ENCODE measurements around the gene FMO3.

Gene FMO3

DNA sequence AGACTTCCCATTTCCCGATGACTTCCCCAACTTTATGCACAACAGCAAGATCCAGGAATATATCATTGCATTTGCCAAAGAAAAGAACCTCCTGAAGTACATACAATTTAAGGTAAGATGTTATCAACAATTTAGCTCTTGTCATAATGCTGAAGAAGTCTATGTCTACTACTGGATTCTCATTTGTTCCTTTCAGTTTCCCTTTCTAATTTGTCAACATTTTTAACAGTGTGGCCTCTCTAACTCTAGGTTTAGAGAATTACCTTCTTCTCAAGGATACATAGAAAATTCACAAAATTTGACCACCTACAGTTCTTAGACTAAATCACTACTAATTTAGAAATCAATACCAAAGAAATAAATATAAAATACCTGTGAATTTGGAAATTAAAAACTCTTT is 13.2 kb downstream of the FMO3 start:
- no peaks in the 10 kb centered on the region for H3K36me3 ChIP-seq (replicated peaks)
- H3K4me1 ChIP-seq = no peaks in the 10 kb centered on the region
- H3K4me3 ChIP-seq = no peak overlapping the region
- no peaks in the 10 kb centered on the region for H3K9me3 ChIP-seq
- in situ Hi-C loops (cut with MboI; ENCODE audit: low sequenced_read_pairs) = no loop called here
- no peak for DNase-seq (ENCODE audit: low spot score in 2 of 2)
- 0 out of 2 replicates have a peak, but pooled peaks cover under 1% of the 10 kb centered on the region for H3K27me3 ChIP-seq (ENCODE audit: low read depth)

DNA sequence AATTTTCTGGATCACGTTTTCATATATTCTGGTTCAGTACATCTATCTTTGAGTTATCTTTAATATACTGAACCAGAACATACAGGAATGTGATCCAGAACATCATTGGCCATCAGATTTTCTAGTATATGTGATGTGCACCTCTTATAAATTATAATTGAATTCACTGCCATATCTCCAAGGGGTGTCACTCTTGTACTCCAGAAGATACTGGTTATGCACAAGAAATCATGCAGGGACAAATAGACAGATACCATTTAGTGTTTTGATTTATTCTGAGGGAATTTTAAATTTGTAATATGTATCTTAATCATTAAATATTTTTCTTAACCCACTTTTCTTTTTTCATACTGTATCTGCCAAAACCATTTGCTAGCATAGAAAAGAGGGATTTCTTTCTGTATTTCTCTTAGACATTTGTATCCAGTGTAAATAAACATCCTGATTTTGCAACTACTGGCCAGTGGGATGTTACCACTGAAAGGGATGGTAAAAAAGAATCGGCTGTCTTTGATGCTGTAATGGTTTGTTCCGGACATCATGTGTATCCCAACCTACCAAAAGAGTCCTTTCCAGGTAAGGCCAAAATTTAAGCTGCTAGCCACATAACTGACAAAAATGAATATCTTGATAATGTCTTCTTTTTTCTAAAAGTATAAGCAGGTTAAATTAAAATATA is 16.7 kb downstream of the FMO3 start:
- no peak for DNase-seq (ENCODE audit: low spot score in 2 of 2)
- Histone ChIP-seq H3K36me3 (replicated peaks) (no peaks in the 10 kb centered on the region), H3K4me3 (no peak overlapping the region), H3K4me1 (no peaks in the 10 kb centered on the region), H3K27me3 (ENCODE audit: low read depth) (peaks cover 5% of the 10 kb centered on the region; the same call in 1 of the 2 replicates), H3K9me3 (no peaks in the 10 kb centered on the region)
- in situ Hi-C loops (cut with MboI; ENCODE audit: low sequenced_read_pairs) = no loop called here

DNA sequence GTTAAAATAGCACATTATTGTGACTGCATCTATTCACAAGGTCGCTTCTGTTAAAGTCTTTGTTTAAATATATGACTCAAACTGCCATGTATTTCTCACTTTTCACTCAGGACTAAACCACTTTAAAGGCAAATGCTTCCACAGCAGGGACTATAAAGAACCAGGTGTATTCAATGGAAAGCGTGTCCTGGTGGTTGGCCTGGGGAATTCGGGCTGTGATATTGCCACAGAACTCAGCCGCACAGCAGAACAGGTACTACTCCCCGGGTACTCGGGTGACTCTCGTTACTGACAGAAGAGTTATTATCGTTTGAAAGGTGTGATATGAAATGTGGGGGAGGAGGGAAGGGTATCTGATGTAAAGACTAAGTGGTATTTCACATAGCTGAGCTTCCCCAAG is 17.3 kb downstream of the FMO3 start:
- in situ Hi-C loops (cut with MboI; ENCODE audit: low sequenced_read_pairs) = no loop called here
- no peak for DNase-seq (ENCODE audit: low spot score in 2 of 2)
- H3K4me3 ChIP-seq = no peak overlapping the region
- H3K4me1 ChIP-seq = no peaks in the 10 kb centered on the region
- H3K36me3 ChIP-seq (replicated peaks) = no peaks in the 10 kb centered on the region
- no peaks in the 10 kb centered on the region for H3K9me3 ChIP-seq
- H3K27me3 ChIP-seq (ENCODE audit: low read depth) = peaks cover 5% of the 10 kb centered on the region; the same call in 1 of the 2 replicates

DNA sequence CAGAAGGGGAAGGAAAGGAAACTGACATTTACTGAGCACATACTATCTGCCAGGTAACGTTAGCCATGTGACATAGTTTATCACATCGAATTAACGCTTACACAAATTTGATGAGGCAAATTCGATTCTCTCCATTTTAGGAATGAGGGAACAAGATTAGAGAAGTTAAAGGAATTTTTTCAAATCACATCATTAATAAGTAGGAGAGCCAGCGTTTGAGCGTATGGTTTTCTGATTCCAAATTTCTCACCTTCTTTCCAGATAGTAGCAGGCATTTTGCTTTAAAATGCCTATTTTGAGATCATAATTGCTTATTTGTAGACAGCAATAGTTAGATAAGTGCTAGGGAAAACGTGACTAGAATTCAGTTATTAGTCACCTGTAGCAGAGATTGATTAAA is 19.3 kb downstream of the FMO3 start:
- Histone ChIP-seq H3K4me1 (no peaks in the 10 kb centered on the region), H3K9me3 (no peaks in the 10 kb centered on the region), H3K27me3 (ENCODE audit: low read depth) (peaks cover 5% of the 10 kb centered on the region; the same call in 1 of the 2 replicates), H3K4me3 (no peak overlapping the region), H3K36me3 (replicated peaks) (no peaks in the 10 kb centered on the region)
- in situ Hi-C loops (cut with MboI; ENCODE audit: low sequenced_read_pairs) = no loop called here
- no peak for DNase-seq (ENCODE audit: low spot score in 2 of 2)

DNA sequence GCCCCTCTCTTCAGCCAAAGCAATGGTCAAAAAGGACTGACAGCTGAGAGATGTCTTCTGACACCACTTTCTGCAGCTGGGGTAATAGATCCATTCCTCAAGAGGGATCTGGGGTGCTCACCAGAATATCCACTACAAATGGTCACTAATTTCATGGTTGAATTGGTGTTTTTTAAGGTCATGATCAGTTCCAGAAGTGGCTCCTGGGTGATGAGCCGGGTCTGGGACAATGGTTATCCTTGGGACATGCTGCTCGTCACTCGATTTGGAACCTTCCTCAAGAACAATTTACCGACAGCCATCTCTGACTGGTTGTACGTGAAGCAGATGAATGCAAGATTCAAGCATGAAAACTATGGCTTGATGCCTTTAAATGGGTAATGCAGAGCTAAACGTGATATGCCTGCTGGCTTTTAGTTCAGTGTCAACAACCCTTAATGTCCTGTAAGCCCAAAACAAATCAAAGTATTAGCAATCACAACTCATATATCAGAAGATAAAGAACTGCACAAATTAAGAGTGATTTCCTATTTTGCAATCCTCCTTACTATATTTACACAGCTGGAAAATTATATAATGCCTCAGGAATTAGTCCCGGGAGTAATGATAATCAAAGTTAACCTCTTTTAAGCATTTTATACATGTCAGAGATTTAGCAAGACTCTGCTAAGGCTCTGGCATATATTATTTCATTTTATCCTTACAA is 20.1 kb downstream of the FMO3 start:
- in situ Hi-C loops (cut with MboI; ENCODE audit: low sequenced_read_pairs) = no loop called here
- DNase-seq (ENCODE audit: low spot score in 2 of 2) = no peak
- Histone ChIP-seq H3K36me3 (replicated peaks) (no peaks in the 10 kb centered on the region), H3K4me3 (no peak overlapping the region), H3K27me3 (ENCODE audit: low read depth) (peaks cover 5% of the 10 kb centered on the region; the same call in 1 of the 2 replicates), H3K4me1 (no peaks in the 10 kb centered on the region), H3K9me3 (no peaks in the 10 kb centered on the region)

DNA sequence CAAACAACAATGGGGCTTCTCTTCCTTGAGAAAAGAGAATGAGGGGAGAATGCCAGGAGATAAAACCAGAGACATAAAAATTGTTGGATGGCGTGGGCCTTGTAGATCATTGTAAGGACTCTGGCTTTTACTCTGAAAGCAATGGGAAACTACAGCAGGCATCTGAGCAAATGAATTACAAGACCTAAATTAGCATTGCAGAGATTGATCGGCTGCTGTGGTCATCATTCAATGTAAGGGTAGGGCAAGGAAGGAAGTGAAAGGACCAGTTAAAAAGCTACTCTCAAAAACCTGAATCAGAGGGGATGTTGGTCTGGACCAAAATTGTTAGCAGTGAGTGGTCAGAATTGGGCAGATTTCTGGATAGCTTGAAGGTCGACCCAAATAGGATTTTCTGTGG is 21.4 kb downstream of the FMO3 start:
- H3K27me3 ChIP-seq (ENCODE audit: low read depth) = peaks cover 8% of the 10 kb centered on the region
- no peaks in the 10 kb centered on the region for H3K36me3 ChIP-seq (replicated peaks)
- H3K4me3 ChIP-seq = no peak overlapping the region
- DNase-seq (ENCODE audit: low spot score in 2 of 2) = no peak
- H3K4me1 ChIP-seq = no peaks in the 10 kb centered on the region
- in situ Hi-C loops (cut with MboI; ENCODE audit: low sequenced_read_pairs) = no loop called here
- H3K9me3 ChIP-seq = no peaks in the 10 kb centered on the region

DNA sequence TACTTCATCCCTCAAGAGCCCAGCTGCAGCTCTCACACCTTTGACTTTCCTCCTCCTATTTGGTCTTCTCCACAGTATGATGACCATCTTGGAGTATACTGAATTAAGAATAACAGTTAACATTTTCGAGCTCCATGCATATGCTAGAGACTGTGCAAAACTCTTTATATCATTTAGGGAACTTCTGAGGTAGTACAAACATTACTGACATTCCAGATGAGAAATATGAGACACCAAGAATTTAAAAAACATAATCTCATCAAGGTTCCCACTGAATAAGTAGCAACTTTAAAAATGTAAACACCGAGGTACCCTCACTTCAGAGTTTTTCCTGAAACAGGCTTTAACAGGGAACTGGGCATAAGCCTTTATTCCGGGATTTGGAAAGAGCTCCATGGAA is 22.7 kb downstream of the FMO3 start:
- H3K36me3 ChIP-seq (replicated peaks) = no peaks in the 10 kb centered on the region
- no peak for DNase-seq (ENCODE audit: low spot score in 2 of 2)
- peaks cover 8% of the 10 kb centered on the region for H3K27me3 ChIP-seq (ENCODE audit: low read depth)
- H3K9me3 ChIP-seq = no peaks in the 10 kb centered on the region
- no peaks in the 10 kb centered on the region for H3K4me1 ChIP-seq
- no peak overlapping the region for H3K4me3 ChIP-seq
- in situ Hi-C loops (cut with MboI; ENCODE audit: low sequenced_read_pairs) = no loop called here

DNA sequence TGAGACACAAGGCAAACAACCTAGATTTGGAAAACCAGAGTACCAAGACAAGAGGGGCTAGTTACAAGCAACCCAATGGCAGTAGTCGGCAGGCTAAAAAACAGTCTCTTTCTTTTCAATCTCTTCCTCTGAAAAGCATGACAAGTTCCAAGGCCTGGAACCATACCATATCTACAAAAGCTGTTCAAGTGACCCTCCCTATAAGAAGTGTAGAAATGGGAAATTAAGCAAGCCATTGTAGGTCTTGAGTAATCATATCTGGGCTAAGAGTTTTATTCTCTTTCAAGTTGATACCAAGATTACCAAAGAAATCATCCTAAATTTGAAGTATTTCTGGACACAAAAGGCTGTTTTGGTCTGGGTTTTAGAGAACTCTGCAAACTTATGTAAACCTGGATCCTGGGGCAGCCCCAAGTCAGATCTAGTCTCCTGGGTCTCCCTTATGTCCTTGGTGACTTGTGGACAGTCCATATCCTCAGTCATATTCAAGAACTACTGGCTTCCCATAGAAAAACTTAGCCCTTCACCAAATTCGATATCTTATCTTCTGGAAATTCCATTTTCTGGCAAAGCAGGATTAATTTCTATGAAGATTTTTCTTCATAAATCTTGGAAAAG is 24.7 kb downstream of the FMO3 start:
- H3K27me3 ChIP-seq (ENCODE audit: low read depth) = peaks cover 4% of the 10 kb centered on the region; the same call in 1 of the 2 replicates
- H3K4me3 ChIP-seq = no peak overlapping the region
- no peaks in the 10 kb centered on the region for H3K36me3 ChIP-seq (replicated peaks)
- H3K9me3 ChIP-seq = no peaks in the 10 kb centered on the region
- in situ Hi-C loops (cut with MboI; ENCODE audit: low sequenced_read_pairs) = no loop called here
- DNase-seq (ENCODE audit: low spot score in 2 of 2) = no peak
- H3K4me1 ChIP-seq = no peaks in the 10 kb centered on the region

DNA sequence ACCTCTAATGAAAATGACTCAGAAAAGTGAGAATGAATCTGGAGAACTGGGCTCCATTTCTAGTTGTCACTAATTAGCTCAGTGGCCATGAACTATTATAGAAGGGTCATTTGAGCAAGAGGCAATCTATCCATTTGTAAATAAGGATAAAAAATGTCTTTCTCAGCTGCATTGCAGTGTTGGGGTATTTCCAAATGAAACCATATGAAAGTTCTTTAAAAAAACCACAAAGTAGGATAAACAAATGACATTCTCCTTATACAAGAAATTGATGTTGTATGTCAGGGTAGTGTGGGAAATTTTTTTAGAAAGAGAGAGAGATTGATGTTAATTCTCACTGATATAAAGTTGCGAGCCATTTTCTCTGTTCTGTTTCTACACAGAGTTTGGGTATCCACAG is 26.0 kb downstream of the FMO3 start:
- in situ Hi-C loops (cut with MboI; ENCODE audit: low sequenced_read_pairs) = no loop called here
- Histone ChIP-seq H3K27me3 (ENCODE audit: low read depth) (peaks cover 4% of the 10 kb centered on the region; the same call in 1 of the 2 replicates), H3K4me3 (no peak overlapping the region), H3K36me3 (replicated peaks) (no peaks in the 10 kb centered on the region), H3K9me3 (no peaks in the 10 kb centered on the region), H3K4me1 (no peaks in the 10 kb centered on the region)
- no peak for DNase-seq (ENCODE audit: low spot score in 2 of 2)

DNA sequence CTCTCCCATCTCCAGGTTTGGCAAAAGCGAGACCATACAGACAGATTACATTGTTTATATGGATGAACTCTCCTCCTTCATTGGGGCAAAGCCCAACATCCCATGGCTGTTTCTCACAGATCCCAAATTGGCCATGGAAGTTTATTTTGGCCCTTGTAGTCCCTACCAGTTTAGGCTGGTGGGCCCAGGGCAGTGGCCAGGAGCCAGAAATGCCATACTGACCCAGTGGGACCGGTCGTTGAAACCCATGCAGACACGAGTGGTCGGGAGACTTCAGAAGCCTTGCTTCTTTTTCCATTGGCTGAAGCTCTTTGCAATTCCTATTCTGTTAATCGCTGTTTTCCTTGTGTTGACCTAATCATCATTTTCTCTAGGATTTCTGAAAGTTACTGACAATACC is 26.4 kb downstream of the FMO3 start:
- Histone ChIP-seq H3K4me3 (no peak overlapping the region), H3K27me3 (ENCODE audit: low read depth) (peaks cover 4% of the 10 kb centered on the region; the same call in 1 of the 2 replicates), H3K9me3 (no peaks in the 10 kb centered on the region), H3K4me1 (no peaks in the 10 kb centered on the region), H3K36me3 (replicated peaks) (no peaks in the 10 kb centered on the region)
- no peak for DNase-seq (ENCODE audit: low spot score in 2 of 2)
- in situ Hi-C loops (cut with MboI; ENCODE audit: low sequenced_read_pairs) = no loop called here

DNA sequence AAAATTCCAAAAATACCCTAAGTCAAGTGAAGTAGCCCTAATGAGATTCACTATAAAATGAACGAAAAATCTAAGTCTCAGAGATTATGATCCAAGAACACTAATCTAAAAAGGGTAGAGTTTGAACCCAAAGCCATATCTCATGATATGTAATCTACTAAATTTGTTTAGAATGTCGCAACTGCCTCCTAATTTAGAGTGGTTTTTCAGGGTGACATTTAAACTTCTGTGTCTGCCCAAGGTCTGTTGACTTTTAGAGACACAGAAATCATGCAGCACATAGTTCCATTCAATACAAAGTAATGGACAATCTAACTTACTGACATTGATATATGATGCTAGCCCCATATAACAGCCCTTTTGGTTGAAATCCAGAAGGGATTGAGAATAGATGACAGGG is 28.9 kb downstream of the FMO3 start:
- Histone ChIP-seq H3K36me3 (replicated peaks) (no peaks in the 10 kb centered on the region), H3K4me1 (no peaks in the 10 kb centered on the region), H3K9me3 (no peaks in the 10 kb centered on the region), H3K27me3 (ENCODE audit: low read depth) (peaks cover 4% of the 10 kb centered on the region; the same call in 1 of the 2 replicates), H3K4me3 (no peak overlapping the region)
- no peak for DNase-seq (ENCODE audit: low spot score in 2 of 2)
- in situ Hi-C loops (cut with MboI; ENCODE audit: low sequenced_read_pairs) = no loop called here

DNA sequence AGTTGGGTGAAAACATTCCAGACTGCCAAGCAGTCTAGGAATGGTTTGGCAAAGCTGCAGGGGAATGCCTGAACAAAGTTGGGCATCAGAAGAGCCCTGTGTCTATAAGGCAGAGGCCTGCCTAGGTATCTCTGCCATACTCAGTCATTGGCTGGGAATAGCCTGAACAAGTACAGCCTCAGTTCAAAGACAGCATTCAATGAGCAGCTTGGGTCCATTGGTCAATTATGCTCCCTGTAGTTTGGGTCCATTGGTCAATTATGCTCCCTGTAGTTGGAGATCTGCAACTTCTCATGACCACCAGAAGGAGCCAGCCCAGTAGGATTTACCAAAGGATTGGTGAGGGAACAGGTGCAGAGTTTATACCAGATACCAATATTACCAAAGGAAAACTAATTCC is 31.6 kb downstream of the FMO3 start:
- no peaks in the 10 kb centered on the region for H3K36me3 ChIP-seq (replicated peaks)
- in situ Hi-C loops (cut with MboI; ENCODE audit: low sequenced_read_pairs) = no loop called here
- no peak for DNase-seq (ENCODE audit: low spot score in 2 of 2)
- H3K4me3 ChIP-seq = no peak overlapping the region
- H3K4me1 ChIP-seq = no peaks in the 10 kb centered on the region
- H3K27me3 ChIP-seq (ENCODE audit: low read depth) = 0 out of 2 replicates have a peak, but pooled peaks cover 2% of the 10 kb centered on the region
- H3K9me3 ChIP-seq = no peaks in the 10 kb centered on the region

DNA sequence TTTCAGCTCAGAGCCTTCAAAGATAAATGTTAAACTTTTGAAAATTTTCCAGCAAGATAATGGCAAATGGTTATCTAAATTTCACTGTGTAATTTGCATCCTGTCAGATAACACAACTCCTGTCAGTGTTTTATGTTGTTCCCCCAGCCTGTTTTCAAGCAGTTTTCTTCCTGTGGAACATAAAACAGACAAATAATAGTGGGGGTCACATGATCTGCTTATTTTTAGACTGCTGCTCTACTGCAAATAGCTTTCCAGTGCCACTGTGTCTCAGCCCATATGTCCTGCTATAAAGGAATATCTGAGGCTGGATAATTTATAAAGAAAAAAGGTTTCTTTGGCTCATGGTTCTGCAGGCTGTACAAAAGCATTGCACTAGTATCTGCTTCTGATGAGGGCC is 32.2 kb downstream of the FMO3 start:
- in situ Hi-C loops (cut with MboI; ENCODE audit: low sequenced_read_pairs) = no loop called here
- H3K27me3 ChIP-seq (ENCODE audit: low read depth) = 0 out of 2 replicates have a peak, but pooled peaks cover 2% of the 10 kb centered on the region
- no peak for DNase-seq (ENCODE audit: low spot score in 2 of 2)

DNA sequence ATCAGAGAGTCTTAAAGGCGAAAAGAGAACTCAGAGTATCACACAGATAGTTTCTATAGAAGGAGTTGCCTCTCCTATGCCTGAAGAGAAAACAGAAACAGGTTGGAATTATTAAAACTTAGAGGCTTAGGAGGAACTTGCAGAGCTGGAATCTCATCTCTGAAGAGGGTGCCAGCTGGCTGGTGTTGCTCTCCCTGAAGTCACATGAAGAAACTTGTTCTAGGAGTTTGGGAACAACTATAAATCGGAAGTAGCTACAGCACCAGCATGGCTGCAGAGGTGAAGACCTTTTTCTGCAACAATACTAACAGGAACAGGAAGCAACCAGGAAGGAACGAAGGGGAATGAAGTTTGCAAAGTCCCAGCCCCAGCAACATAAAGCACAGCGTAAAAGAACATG is 35.8 kb downstream of the FMO3 start:
- H3K27me3 ChIP-seq (ENCODE audit: low read depth) = no peaks in the 10 kb centered on the region
- in situ Hi-C loops (cut with MboI; ENCODE audit: low sequenced_read_pairs) = no loop called here
- no peaks in the 10 kb centered on the region for H3K4me1 ChIP-seq
- H3K9me3 ChIP-seq = peaks cover 3% of the 10 kb centered on the region; the same call in 1 of the 2 replicates
- H3K36me3 ChIP-seq (replicated peaks) = no peaks in the 10 kb centered on the region
- H3K4me3 ChIP-seq = no peak overlapping the region
- DNase-seq (ENCODE audit: low spot score in 2 of 2) = no peak

More for the DNA sequence above, 32.2 kb downstream of the FMO3 start:
- Histone ChIP-seq H3K4me1 (no peaks in the 10 kb centered on the region), H3K36me3 (replicated peaks) (no peaks in the 10 kb centered on the region), H3K4me3 (no peak overlapping the region), H3K9me3 (no peaks in the 10 kb centered on the region)
